ENCODE data around the gene DNER.
"Not testable (repeated sequence)": the region's sequence is repeated elsewhere in the genome, so short reads cannot be mapped to it uniquely, and the experiment has no call there.

GRCh38 chr2:229742691-229743090, 28.3 kb upstream of the DNER start:
- TF ChIP-seq, protein P1, sequence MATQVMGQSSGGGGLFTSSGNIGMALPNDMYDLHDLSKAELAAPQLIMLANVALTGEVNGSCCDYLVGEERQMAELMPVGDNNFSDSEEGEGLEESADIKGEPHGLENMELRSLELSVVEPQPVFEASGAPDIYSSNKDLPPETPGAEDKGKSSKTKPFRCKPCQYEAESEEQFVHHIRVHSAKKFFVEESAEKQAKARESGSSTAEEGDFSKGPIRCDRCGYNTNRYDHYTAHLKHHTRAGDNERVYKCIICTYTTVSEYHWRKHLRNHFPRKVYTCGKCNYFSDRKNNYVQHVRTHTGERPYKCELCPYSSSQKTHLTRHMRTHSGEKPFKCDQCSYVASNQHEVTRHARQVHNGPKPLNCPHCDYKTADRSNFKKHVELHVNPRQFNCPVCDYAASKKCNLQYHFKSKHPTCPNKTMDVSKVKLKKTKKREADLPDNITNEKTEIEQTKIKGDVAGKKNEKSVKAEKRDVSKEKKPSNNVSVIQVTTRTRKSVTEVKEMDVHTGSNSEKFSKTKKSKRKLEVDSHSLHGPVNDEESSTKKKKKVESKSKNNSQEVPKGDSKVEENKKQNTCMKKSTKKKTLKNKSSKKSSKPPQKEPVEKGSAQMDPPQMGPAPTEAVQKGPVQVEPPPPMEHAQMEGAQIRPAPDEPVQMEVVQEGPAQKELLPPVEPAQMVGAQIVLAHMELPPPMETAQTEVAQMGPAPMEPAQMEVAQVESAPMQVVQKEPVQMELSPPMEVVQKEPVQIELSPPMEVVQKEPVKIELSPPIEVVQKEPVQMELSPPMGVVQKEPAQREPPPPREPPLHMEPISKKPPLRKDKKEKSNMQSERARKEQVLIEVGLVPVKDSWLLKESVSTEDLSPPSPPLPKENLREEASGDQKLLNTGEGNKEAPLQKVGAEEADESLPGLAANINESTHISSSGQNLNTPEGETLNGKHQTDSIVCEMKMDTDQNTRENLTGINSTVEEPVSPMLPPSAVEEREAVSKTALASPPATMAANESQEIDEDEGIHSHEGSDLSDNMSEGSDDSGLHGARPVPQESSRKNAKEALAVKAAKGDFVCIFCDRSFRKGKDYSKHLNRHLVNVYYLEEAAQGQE (IDR thresholded peaks at IDR 0.05; ENCODE audit: unreplicated experiment), result not testable (repeated sequence)
- not testable (repeated sequence) for TF ChIP-seq CTCF (conservative IDR thresholded peaks at IDR 0.05; ENCODE audit: low read depth in 2 of 2); CREB1 (CRISPR knock-in tag; IDR thresholded peaks at IDR 0.05; ENCODE audit: low read depth); POLR2AphosphoS5 (IDR thresholded peaks at IDR 0.05; ENCODE audit: low read depth); EZH2 (IDR thresholded peaks at IDR 0.05; ENCODE audit: low read depth, unreplicated experiment); EZH2phosphoT487 (IDR thresholded peaks at IDR 0.05; ENCODE audit: unreplicated experiment); JUNB (IDR thresholded peaks at IDR 0.05; ENCODE audit: unreplicated experiment); ZNF114 (CRISPR knock-in tag; IDR thresholded peaks at IDR 0.05)

Measured in GM23338 (cell line).